Left lung (tissue), 10 donors: Measurements from ENCODE around the gene TRAF3IP1. TPM values are rescaled to one million over a fixed set of nuclear protein-coding genes. Genes with fewer than 3 reads are reported as not detected.
"Not testable (repeated sequence)": the region's sequence is repeated elsewhere in the genome, so short reads cannot be mapped to it uniquely, and the experiment has no call there.

Source experiments
- ATAC-seq: fragments of 200-7000 bp; cut with Tn5 transposase; one replicate; pipeline ENCODE4 v1.9.1; 2020; ENCODE audit warnings: moderate library complexity
- DNase-seq, 4 donors: peaks; one replicate each; pipeline ENCODE4 v3.0.0-alpha.2; 2013 to 2020
- H3K27ac ChIP-seq, 2 donors: fragments of 200-600 bp; sonication (generic) in 1 of 2; one replicate each; pipeline versions ENCODE4 v1.5.0 to v1.8.0; 2020 to 2021
- H3K27me3 ChIP-seq, 2 donors: fragments of 200-600 bp; sonication (generic) in 1 of 2; one replicate each; pipeline versions ENCODE4 v1.5.0 to v1.8.0; 2020 to 2021
- H3K36me3 ChIP-seq, 2 donors: fragments of 200-600 bp; sonication (generic) in 1 of 2; one replicate each; pipeline versions ENCODE4 v1.5.0 to v1.8.0; 2020 to 2021
- H3K4me1 ChIP-seq, 2 donors: fragments of 200-600 bp; one replicate each; pipeline ENCODE4 v1.8.0; 2021
- H3K4me3 ChIP-seq, 2 donors: fragments of 200-600 bp; sonication (generic) in 1 of 2; one replicate each; pipeline versions ENCODE4 v1.5.0 to v1.8.0; 2020 to 2021; ENCODE audit warnings: mild to moderate bottlenecking in 1 of 2
- H3K9me3 ChIP-seq, 2 donors: fragments of 200-600 bp; sonication (generic) in 1 of 2; one replicate each; pipeline versions ENCODE4 v1.5.0 to v1.8.0; 2020 to 2021
- CTCF ChIP-seq, 2 donors: fragments of 200-600 bp; sonication (generic) in 1 of 2; IDR thresholded peaks; one replicate each; pipeline versions ENCODE4 v1.5.0 to v1.8.0; 2021; ENCODE audit warnings: antibody characterized with exemption in 2 of 2
- intact Hi-C, 2 donors: fragments of 100-400 bp; cut with DNase I; formaldehyde crosslinking; loops; one replicate each; pipeline versions ENCODE4 v1.11.2 to v1.14.2; 2022
- polyA plus RNA-seq, 6 donors: library from polyadenylated mRNA; unstranded; fragments of 120-200 nt; gene quantifications; one replicate each; pipeline ENCODE4 v1.2.1, GENCODE V29; 2013; ENCODE audit not compliant: insufficient read length in 6 of 6
- total RNA-seq, 2 donors: library from RNA; stranded (reverse); fragmentation: NEBNext Ultra II Directional; extraction: Animal tissue kit (Norgen Biotek cat#: 25700); gene quantifications; one replicate each; pipeline ENCODE4 v1.2.1, GENCODE V29; 2021
- donor health status: DM: no; HTN: yes; CAD: no.
- donor health status: DM: no; HTN: no; CAD: no.

TRAF3IP1 gene
- total and polyA plus RNA-seq, 8 donors, result 11.6 to 22.6 (median 19.7) TPM

DNA sequence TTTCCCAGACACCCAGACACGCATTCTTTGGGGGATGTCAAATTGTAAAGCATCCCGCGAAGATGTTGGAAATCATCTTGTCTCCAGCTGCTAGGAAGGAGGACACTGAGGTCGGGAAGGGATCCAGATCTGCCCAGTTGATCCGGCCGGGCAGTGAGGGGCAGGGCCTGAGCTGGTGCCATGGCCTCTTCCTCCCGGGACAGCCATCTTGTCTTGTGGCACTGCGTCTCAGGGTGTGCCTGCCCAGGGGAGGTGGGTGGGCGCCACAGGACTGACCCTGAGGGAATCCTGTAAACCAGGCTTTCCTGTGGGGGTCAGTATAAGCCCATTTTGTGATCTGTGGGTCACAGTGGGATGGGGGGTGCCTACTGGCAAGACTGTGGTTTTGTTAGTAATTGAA is 10.1 kb downstream of the TRAF3IP1 start:
- Histone ChIP-seq H3K9me3 (no peaks in the 10 kb centered on the region), H3K27ac (no peak overlapping the region), H3K4me3 (no peak overlapping the region), H3K36me3 (peaks cover 0 to 48% of the 10 kb centered on the region in 2 donors), H3K27me3 (no peaks in the 10 kb centered on the region), H3K4me1 (no peaks in the 10 kb centered on the region)
- peak in 1 of 4 donors; percentile 73 for DNase-seq
- TF ChIP-seq CTCF (IDR thresholded peaks at IDR 0.05), result no peak
- no peak for ATAC-seq
- intact Hi-C loops, result no loop called here

DNA sequence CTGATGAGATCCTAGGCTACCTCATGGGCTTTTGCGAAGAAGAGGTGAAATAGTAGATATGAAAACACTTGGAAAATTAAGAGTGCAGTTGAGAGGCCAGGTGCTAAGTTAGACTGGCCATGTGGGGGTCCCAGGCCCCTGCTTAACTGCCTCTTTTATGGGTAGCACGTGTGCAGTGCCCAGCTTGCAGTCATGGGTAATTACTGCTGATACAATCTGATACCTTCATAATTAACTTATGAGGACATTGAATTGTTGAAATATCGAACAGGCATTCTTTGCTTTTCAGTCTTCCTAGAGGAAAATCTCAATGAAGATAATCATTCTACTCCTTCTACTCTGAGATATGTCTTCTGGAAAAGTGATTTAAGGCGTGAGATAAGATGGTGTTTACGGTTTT is 11.6 kb downstream of the TRAF3IP1 start:
- ATAC-seq (no peak), DNase-seq (no peak)
- intact Hi-C loops, result no loop called here
- no peak overlapping the region for H3K27ac ChIP-seq
- no peak for TF ChIP-seq CTCF (IDR thresholded peaks at IDR 0.05)
- no peaks in the 10 kb centered on the region for H3K27me3 ChIP-seq
- peaks cover 0 to 43% of the 10 kb centered on the region in 2 donors for H3K36me3 ChIP-seq
- no peak overlapping the region for H3K4me3 ChIP-seq
- H3K9me3 ChIP-seq, result no peaks in the 10 kb centered on the region
- no peaks in the 10 kb centered on the region for H3K4me1 ChIP-seq

DNA sequence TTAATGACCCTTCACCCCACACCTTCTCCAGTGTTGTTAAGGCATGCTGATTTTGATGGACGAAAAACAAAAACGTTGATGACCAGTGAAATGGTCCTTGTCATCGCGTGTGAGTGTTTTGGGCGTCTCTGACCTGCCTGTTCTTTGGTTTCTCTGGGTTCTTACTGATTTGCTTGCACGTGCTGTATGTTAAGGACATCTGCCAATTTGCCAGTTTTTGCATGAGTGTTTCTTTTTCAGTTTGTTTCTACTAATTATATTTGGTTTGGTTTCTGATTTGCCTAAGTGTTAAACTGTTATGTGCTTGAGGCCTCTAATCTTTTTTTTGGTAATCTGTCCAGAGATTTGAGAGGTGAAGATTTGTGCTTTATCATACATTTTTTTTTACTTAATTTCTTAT is 14.6 kb downstream of the TRAF3IP1 start:
- no peak overlapping the region for H3K27ac ChIP-seq
- no peaks in the 10 kb centered on the region for H3K9me3 ChIP-seq
- no peaks in the 10 kb centered on the region for H3K4me1 ChIP-seq
- H3K4me3 ChIP-seq, result no peak overlapping the region
- no peak for DNase-seq
- H3K27me3 ChIP-seq, result no peaks in the 10 kb centered on the region
- ATAC-seq, result no peak
- peaks cover 0 to 31% of the 10 kb centered on the region in 2 donors for H3K36me3 ChIP-seq
- no peak for TF ChIP-seq CTCF (IDR thresholded peaks at IDR 0.05)
- intact Hi-C loops, result no loop called here

DNA sequence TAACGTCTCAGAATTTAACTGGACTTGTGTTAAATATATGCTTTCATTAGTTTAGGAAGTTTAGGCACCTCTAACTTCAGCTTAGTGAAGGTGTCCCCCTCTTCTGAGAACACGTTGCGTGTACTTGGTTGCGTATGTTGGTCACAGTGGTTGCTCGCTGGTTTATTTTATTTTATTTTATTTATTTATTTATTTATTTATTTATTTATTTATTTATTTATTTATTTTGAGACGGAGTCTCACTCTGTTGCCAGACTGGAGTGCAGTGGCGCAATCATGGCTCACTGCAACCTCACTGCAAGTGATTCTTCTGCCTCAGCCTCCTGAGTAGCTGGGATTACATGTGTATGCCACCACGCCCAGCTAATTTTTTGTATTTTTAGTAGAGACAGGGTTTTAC is 15.3 kb downstream of the TRAF3IP1 start:
- H3K4me1 ChIP-seq, intact Hi-C loops, H3K27ac ChIP-seq, H3K9me3 ChIP-seq, ATAC-seq, H3K27me3 ChIP-seq, H3K4me3 ChIP-seq, DNase-seq: not testable (repeated sequence)
- peaks cover 0 to 24% of the 10 kb centered on the region in 2 donors for H3K36me3 ChIP-seq

- Histone ChIP-seq H3K27ac (no peak overlapping the region), H3K36me3 (peaks cover 0 to 24% of the 10 kb centered on the region in 2 donors), H3K27me3 (no peaks in the 10 kb centered on the region), H3K4me3 (no peak overlapping the region), H3K9me3 (no peaks in the 10 kb centered on the region), H3K4me1 (no peaks in the 10 kb centered on the region)
- TF ChIP-seq CTCF (IDR thresholded peaks at IDR 0.05), result no peak
- no peak for ATAC-seq
- intact Hi-C loops, result no loop called here
- no peak for DNase-seq
Measured at GRCh38 chr2:238336151-238336550, 15.8 kb downstream of the TRAF3IP1 start.

- intact Hi-C loops, result no loop called here
- TF ChIP-seq CTCF (IDR thresholded peaks at IDR 0.05), result no peak
Measured at GRCh38 chr2:238336793-238337444, 16.6 kb downstream of the TRAF3IP1 start.

More at GRCh38 chr2:238336793-238337444, 16.6 kb downstream of the TRAF3IP1 start:
- H3K4me3 ChIP-seq, result no peak overlapping the region
- peaks cover 0 to 20% of the 10 kb centered on the region in 2 donors for H3K36me3 ChIP-seq
- no peaks in the 10 kb centered on the region for H3K4me1 ChIP-seq
- no peaks in the 10 kb centered on the region for H3K27me3 ChIP-seq
- no peak overlapping the region for H3K27ac ChIP-seq
- H3K9me3 ChIP-seq, result no peaks in the 10 kb centered on the region
- ATAC-seq, result no peak
- no peak for DNase-seq
